Thoracic aorta (tissue), 2 donors: ENCODE results near the gene OLFM1. TPM values are rescaled to one million over a fixed set of nuclear protein-coding genes. Genes with fewer than 3 reads are reported as not detected.

Experiments used
- ATAC-seq: fragments of 150-250 bp; one replicate; pipeline ENCODE4 v1.8.0; 2017; ENCODE audit warnings: low read depth; ENCODE audit not compliant: insufficient number of reproducible peaks, low FRiP score
- DNase-seq: peaks from one replicate; pipeline ENCODE4 v3.0.0-alpha.2; 2020; ENCODE audit warnings: low spot score
- H3K27ac ChIP-seq, 2 donors: fragments of 200-600 bp; sonication (generic); 1 replicate in 1 of 2; 2 replicates in 1 of 2; pipeline ENCODE4 v1.5.1; 2016; ENCODE audit warnings: mild to moderate bottlenecking in 2 of 2, moderate library complexity in 2 of 2
- H3K27me3 ChIP-seq: fragments of 200-600 bp; sonication (generic); replicated peaks from 2 replicates; pipeline ENCODE4 v1.6.0; 2016; ENCODE audit warnings: mild to moderate bottlenecking; ENCODE audit not compliant: insufficient read depth
- H3K36me3 ChIP-seq: fragments of 200-600 bp; sonication (generic); one replicate; pipeline ENCODE4 v1.5.1; 2016
- H3K4me1 ChIP-seq, 2 donors: fragments of 200-600 bp; sonication (generic); 1 replicate in 1 of 2; 2 replicates in 1 of 2; pipeline versions ENCODE4 v1.5.1 to v1.6.0; 2016; ENCODE audit warnings: low read depth in 2 of 2, mild to moderate bottlenecking in 1 of 2; ENCODE audit not compliant: control insufficient read depth in 1 of 2
- H3K4me3 ChIP-seq: fragments of 200-600 bp; sonication (generic); 2 replicates; pipeline ENCODE4 v1.5.1; 2016; ENCODE audit warnings: mild to moderate bottlenecking
- H3K9me3 ChIP-seq: fragments of 200-600 bp; sonication (generic); 2 replicates; pipeline ENCODE4 v1.5.1; 2016
- CTCF ChIP-seq: fragments of 200-600 bp; sonication (generic); IDR thresholded peaks from one replicate; pipeline ENCODE4 v1.5.1; 2019; ENCODE audit warnings: antibody characterized with exemption
- total RNA-seq, 2 donors: library from RNA; depleted of rRNA; stranded (reverse); fragments of >200 nt; gene quantifications; one replicate each; pipeline versions ENCODE4 v1.1.0 to v1.2.3, GENCODE V29; 2016

OLFM1 gene
- total RNA-seq, 2 donors from 2014 or later = 14.5 to 24.5 TPM

DNA sequence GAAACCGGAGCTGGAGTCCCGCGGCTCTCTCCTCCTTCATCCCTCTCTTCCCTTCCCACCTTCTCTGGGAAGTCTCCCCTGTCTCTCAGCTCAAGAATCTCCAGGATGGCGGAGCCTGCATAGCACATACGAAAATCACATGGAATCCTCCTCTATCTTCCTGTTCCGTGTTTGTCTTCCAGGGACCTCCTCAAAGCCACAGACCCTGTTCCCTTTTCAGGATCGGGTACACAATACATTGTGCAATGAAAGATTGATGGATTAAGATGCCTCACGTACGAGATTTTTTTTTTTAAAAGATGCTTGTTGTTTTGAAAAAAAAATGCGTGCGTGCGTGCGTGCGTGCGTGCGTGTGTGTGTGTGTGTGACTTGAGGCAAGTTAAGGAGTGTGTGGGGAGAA is 46.6 kb upstream of the OLFM1 start:
- DNase-seq (no peak), ATAC-seq (no peak)
- no peaks in the 10 kb centered on the region for H3K27me3 ChIP-seq
- no peaks in the 10 kb centered on the region for H3K4me1 ChIP-seq
- no peaks in the 10 kb centered on the region for H3K36me3 ChIP-seq
- no peak overlapping the region for H3K4me3 ChIP-seq
- H3K27ac ChIP-seq = no peak overlapping the region
- no peak for TF ChIP-seq CTCF
- H3K9me3 ChIP-seq = no peaks in the 10 kb centered on the region

GRCh38 chr9:135043345-135043744 is 44.1 kb upstream of the OLFM1 start:
- Histone ChIP-seq H3K36me3 (no peaks in the 10 kb centered on the region), H3K4me3 (no peak overlapping the region), H3K27me3 (no peaks in the 10 kb centered on the region), H3K27ac (no peak overlapping the region), H3K9me3 (no peaks in the 10 kb centered on the region), H3K4me1 (no peaks in the 10 kb centered on the region)
- ATAC-seq (no peak), DNase-seq (no peak)
- no peak for TF ChIP-seq CTCF

DNA sequence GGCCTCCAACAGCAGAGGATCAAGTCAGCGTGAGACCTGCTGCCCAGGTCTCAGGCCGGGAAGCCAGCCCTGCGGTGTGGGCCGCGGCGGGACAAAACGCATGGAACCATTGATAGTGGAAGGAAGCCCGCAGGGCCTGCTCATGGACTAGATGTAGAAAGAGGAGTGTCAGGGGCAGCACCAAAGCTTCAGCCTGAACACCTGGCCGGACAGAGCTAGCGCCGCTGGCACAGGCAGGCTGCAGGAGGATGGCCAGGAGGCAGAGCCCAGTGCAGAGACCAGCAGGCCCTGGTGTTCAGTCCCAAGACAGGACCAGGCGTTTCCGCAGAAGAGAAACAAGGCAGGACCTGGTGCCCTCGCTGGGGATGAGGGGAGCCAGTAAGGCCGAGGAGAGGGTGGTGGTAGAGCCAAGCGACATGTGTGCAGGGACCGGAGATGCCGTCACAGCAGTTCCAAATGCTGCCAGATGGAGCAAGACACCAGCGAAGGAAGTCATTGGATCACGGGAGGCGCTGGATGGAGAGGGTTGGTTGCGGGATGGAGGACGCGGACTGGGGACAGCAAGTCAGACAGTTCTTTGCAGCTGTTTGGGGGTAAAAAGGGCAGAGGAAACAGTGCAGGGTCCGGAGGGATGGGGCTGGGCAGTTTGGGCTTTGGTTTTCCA is 42.1 kb upstream of the OLFM1 start:
- no peaks in the 10 kb centered on the region for H3K36me3 ChIP-seq
- H3K4me1 ChIP-seq = no peaks in the 10 kb centered on the region
- no peaks in the 10 kb centered on the region for H3K9me3 ChIP-seq
- H3K27me3 ChIP-seq = no peaks in the 10 kb centered on the region
- no peak for TF ChIP-seq CTCF
- H3K27ac ChIP-seq = no peak overlapping the region
- H3K4me3 ChIP-seq = no peak overlapping the region
- DNase-seq (no peak), ATAC-seq (no peak)

DNA sequence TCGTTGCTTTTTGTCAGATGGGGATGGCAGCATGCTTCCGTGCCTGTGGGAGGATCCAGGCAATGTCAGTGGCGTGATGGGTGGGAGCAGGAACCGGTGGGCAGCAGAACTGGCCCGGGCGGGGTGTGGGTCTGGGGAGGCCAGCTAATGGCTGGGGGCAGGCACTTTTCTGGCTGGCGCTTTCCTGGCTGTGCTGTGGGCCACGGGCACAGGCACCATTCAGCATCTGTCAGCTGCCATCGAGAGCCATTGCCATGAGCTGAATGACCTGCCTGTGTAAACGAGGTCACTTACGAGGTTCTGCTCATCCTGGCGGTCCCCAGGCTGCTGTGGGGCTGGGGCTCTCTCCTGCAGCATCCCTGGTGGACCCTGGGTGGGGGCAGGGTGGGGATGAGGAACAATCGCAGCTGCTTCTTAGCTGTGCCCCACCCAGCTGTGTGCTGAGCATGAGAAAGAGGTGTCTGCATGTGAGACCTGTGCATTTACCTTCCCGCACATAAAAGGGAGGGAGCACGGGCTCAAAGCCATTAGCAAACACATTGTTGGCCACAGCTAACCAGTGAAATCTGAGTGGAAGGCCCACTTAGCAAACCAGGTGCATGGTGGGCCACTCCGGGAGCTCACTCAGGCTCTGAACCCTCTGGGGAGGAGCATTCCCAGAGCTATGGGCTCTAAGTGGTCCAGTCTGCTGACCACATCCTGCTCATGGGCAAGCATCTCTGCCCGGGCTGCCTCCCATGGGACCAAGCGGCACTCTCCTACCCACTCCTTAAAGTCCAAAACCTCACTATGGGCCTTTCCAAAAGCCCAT is 41.3 kb upstream of the OLFM1 start:
- no peaks in the 10 kb centered on the region for H3K27me3 ChIP-seq
- no peaks in the 10 kb centered on the region for H3K9me3 ChIP-seq

More for the DNA sequence above, 41.3 kb upstream of the OLFM1 start:
- no peak for TF ChIP-seq CTCF
- Histone ChIP-seq H3K36me3 (no peaks in the 10 kb centered on the region), H3K4me3 (no peak overlapping the region), H3K27ac (no peak overlapping the region), H3K4me1 (no peaks in the 10 kb centered on the region)
- DNase-seq (no peak), ATAC-seq (no peak)
